WI38 (cell line): ENCODE measurements around the gene MFNG.

Experiments
- H3K4me3 ChIP-seq: 2 replicates; pipeline ENCODE4 v1.5.1; 2011; ENCODE audit warnings: low read depth, mild to moderate bottlenecking, control low read depth, low read length
- CTCF ChIP-seq: IDR thresholded peaks from 2 replicates; pipeline ENCODE4 v1.5.1; 2012; ENCODE audit warnings: low read depth, mild to moderate bottlenecking, control low read depth, low read length

Gene MFNG

GRCh38 chr22:37459206-37459605 lies 27.0 kb downstream of the MFNG start:
- no peak for TF ChIP-seq CTCF
- no peak overlapping the region for H3K4me3 ChIP-seq

- no peak overlapping the region for H3K4me3 ChIP-seq
- peak; percentile 97 for TF ChIP-seq CTCF
Observed at GRCh38 chr22:37457093-37457893, 28.9 kb downstream of the MFNG start.

- no peak for TF ChIP-seq CTCF
- H3K4me3 ChIP-seq, result no peak overlapping the region
Observed at GRCh38 chr22:37456346-37456745, 29.8 kb downstream of the MFNG start.

- H3K4me3 ChIP-seq, result no peak overlapping the region
- no peak for TF ChIP-seq CTCF
Observed at GRCh38 chr22:37455896-37456295, 30.3 kb downstream of the MFNG start.

GRCh38 chr22:37454857-37455686 lies 31.1 kb downstream of the MFNG start:
- H3K4me3 ChIP-seq, result peak overlapping the region; percentile 37
- TF ChIP-seq CTCF, result no peak

- H3K4me3 ChIP-seq, result no peak overlapping the region
- TF ChIP-seq CTCF, result no peak
Observed at GRCh38 chr22:37453696-37454095, 32.5 kb downstream of the MFNG start.

- no peak overlapping the region for H3K4me3 ChIP-seq
- no peak for TF ChIP-seq CTCF
Observed at GRCh38 chr22:37451218-37451617, 35.0 kb downstream of the MFNG start.
